GM21367 (cell line): ENCODE data around the gene SENP1.
"Not testable (repeated sequence)": the region's sequence is repeated elsewhere in the genome, so short reads cannot be mapped to it uniquely, and the experiment has no call there.

Experiments used
- ATAC-seq: cut with Tn5 transposase; IDR thresholded peaks from one replicate; pipeline ENCODE4 v1.9.1; 2021; ENCODE audit not compliant: unreplicated experiment

SENP1 gene

DNA sequence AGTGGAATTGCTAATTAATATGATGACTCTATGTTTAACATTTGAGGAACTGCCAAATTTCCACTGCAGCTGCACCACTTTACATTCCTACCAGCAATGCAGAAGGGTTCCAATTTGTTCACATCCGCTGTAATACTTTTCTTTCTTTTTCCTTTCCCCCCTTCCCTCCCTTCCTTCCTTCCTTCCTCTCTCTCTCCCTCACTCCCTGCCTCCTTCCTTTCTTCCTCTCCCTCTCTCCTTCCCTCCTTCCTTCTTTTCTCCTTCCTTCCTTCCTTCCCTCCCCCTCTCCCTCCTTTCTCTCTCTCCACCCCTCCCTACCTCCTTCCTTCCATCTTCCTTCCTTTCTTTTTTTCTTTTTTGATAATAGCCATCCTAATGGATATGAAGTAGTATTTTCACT, 10.1 kb upstream of the SENP1 start:
- ATAC-seq = no peak

DNA sequence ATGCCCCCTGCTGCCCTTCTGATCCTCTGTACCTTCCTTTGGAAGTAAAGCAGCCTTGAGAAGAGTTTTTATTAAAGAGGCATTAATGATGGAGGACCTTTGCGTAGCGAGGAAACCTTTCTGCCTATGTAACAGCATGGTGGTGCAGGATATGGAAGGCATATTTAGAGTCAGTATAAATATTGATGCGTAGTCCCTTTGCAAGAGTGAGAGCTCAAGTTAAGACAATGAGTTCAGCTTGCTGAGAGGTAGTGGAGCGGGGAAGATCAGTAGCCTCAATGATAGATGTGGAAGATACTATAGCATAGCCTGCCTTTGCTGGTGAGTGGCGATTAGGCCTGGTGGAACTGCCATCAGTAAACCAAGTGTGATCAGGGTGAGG, 5.4 kb upstream of the SENP1 start:
- ATAC-seq = not testable (repeated sequence)

DNA sequence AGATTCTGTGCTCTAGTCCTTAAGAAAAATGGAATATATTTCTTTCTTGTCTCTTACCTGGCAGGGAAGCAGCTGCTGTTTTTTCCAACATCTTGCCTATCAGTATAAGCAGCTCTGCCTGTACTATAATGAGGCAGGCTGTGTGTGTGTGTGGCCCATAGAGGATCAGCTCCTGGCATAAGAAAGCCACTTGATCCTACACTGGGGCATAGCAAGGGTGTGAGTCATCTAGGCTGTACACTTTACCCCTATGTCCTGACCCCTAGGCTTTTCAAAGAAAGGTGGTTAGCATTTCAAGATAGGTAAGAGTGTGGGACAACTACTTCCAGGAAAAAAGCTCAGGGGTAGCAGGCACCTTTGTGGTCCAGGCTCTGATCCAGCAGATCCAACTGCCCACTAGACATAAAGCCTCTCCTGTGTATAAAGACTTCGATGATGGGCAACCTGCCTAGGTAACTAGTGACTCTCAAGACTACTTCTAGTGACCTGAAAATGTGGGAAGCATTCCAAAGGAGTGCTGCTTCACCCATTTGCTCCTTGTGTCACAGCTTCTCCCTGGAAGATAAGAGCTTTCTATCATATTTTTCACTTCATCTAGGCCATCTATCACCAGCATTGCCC, 4.9 kb upstream of the SENP1 start:
- no peak for ATAC-seq

DNA sequence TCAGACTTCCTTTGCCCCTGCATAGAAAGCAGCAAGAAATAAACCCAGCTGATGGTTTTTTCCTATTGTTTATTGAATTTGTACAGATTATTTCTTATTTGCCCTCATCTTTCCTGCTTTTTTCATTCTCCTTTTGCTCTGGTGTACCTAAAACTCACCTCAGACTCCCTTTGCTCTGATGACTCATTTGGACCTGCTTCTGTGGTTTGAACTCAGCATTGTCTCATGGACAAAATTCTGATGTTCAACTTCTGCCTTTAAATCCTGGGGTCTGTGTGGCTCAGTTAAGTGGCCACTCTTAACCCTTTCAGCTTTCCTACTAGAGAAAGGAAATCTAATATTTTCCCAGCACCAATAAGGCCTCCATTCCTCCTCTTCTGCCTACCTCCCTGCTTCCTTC, 3.5 kb upstream of the SENP1 start:
- ATAC-seq = no peak

DNA sequence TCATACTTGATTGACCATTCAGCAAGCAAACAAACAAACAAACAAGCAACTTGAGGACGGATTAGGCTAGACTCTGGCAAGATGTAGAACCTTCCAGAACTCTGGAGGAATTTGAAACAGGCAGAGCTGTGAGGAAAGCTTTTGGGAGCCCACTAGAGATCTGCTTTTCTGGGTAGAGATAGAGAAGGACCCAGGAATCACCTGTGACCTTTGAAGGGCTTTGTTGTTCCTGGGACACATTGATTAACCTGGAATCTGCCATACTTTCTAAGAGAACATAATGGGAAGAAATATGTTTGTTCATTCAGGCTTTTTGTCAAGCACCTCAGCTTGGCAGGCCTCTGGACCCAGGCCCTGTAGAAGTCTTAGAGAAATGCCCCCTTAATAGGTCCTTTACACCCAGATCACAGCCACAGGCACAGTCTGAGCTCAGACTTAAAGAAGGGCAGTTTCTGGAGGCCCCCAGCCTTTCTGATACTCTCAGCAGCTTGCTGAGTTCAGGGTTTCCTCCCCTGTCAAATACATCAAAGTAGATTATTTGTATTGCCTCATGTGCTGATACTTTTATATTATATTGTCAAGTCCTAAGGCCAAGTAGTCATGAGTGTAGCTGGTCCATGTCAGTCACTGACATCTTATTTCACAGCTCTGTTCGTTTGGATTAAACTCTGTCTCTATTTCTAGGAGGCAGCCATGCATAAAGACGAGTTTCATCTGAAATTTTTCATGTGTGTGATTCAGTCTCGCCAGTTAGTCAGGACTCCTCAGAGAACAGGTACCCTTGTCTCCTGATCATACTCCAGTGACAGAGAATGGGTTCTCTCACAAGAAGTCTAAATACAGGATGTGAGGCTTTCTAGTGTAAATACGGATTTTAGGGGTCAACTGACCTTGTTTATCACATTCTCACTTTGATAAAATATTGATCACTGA, 1.1 kb upstream of the SENP1 start:
- ATAC-seq = peak; percentile 3

DNA sequence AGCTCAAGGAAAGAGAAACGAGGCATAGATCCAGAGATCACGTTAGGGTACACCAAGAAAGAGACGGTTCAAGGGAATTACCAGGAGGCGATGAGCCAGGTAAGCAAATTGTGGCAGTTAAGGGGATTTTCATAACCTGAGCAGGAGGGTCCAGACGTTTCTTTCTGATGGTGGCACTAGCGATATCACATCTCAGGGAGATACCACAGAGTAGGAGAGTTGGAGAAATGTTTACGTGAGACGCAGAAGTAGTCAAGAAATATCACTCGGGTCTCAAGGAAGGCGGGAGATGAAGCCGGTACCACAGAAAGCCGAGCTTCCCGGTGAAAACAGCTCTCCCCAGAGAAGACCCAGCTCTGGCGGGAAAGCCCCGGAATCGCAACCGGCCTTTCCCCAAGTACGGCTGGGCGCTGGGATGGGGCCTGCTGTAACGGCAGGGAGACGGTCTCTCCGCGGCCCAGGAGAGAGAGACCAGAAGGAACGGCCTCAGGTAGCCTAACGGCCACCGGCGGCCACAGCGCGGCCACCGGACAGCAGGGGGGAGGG, 485 bp downstream of the SENP1 start:
- ATAC-seq = peak; percentile 16

DNA sequence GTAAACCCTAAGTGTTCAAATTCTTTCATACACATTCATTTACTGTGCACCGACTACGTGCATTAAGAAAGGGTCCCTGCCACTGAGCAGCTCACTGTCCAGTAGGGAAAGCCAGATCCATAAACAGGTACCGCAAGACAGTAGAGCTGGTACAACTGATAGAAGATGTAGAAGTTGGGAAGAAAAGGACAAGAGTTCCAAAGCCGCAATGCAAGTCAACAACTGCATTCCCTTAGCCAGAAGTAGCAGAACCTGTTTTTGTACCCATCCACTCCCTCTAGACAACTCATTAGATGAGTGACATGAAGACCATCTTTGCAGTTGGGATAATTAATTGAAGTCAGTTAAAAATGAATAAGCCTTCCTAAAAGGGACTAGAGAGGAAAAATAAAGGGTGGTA, 1.3 kb downstream of the SENP1 start:
- ATAC-seq = no peak

DNA sequence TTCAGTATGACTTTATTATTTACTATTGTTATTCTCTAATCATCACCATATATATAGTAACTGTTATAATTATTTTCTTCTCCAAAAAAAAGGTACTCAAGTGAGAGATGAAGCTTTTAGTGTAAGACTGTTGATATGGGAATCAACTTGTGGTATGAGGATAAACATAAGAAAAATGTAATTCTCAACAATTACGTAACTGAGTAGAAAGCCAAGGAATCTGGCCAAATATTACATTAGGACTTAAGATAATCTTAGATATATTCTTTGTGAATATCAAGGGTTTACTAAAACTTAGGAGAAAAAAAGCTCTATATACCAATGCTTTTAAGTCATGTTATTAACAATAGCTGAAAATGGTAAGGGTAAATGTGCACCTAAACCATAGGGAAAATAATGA, 13.3 kb downstream of the SENP1 start:
- ATAC-seq = no peak

DNA sequence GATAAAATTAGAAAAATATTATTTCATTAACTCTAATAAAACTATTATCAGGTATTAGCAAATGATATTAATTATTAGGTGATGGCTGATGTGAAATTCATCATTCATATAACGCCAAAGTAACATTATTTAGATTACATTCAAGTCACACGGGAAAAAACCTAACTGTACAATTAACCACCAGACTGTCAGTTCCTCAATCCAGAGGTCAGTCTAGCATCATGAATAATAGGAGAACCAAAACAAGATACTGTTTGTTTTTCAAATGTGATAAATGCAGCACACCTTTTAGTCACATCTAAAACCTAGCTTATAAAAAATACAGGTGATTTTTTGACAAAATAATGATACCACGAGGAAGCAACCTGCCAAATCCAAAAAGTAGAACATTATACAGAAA, 19.6 kb downstream of the SENP1 start:
- ATAC-seq = no peak

DNA sequence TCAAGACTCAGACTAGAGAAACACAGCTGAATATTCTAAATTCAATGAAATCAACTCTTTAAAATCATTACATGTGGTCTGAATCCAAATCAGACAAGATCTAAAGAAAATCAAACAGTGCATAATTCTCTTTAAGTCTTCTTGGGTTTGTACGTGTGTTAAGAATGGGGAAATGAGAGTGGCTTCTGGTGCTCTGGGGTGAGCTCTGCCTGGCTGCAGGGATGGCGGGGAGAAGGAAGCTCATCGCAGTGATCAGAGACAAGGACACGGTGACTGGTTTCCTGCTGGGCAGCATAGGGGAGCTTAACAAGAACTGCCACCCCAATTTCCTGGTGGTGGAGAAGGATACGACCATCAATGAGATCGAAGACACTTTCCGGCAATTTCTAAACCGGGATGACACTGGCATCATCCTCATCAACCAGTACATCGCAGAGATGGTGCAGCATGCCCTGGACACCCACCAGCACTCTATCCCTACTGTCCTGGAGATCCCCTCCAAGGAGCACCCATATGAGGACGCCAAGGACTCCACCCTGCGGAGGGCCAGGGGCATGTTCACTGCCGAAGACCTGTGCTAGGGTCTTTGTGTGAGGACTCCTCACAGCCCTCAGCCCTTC, 20.9 kb downstream of the SENP1 start:
- ATAC-seq = no peak

DNA sequence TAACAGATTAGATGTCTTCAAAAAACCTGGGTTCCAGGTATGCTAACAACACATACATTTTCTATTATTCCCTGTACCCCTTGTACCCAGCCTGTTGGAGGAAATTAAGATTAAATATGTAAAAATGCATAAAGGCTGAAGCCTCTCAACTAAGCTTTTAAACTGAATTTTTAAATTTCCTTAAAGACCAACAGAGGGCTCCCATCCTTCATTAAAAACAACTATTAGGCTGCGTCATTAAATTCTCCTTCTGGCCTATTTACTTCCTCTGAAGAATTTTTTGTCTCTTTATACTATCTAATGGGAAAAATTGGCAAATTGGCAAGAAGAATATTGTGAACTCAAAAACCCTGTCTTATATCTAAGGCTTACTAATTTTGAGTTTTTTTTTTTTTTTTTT, 21.8 kb downstream of the SENP1 start:
- no peak for ATAC-seq

DNA sequence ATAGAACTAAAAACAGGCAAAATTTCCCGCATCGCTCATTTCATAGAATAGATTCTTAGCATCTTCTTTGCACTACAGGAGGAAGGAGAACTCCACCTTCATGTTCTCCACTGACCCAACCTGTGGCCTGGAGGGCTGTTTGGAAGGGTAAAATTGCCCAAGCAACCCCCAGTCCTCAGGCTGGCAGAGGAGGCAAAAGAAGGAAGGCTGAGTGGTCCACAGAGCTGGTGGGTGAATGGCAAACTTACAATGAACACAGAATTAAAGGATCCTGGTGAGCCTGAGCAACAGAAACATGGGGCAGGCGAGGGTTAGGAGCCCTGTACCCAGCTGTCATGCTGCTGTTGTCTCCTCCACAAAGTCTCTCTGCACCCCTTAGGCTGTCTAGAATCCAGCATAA, 25.1 kb downstream of the SENP1 start:
- ATAC-seq = no peak

DNA sequence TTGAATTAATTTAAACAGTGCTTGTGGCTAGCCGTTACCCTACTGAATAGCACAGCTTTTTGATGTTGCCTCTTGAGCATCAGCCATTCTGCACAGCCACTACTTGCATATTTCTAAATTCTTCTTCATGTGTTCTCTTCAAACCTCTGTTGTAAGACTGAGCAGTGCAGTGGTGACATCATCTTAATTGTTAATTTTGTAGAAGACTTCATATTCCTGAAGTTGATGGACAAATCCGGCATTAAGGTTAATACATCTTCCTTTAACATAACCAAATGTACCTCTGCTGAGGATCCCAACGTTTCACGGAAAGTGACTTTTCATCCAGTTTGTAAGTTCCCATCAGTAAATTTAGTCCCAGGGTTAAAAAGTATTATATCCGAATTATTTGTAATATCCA, 25.6 kb downstream of the SENP1 start:
- no peak for ATAC-seq

DNA sequence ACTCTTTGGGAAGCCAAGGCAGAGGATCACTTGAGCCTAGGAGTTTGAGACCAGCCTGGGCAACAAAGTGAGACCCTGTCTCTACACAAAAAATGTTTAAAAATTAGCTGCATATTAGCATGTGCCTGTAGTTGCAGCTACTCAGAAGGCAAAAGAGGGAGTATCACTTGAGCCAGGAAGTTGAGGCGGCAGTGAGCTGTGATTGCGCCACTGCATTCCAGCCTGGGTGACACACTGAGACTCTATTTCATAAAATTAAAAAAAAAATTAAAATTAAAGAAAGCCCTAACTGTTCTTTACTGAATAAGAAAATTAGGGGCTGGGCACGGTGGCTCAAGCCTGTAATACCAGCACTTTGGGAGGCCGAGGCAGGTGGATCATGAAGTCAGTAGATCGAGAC, 27.0 kb downstream of the SENP1 start:
- no peak for ATAC-seq

DNA sequence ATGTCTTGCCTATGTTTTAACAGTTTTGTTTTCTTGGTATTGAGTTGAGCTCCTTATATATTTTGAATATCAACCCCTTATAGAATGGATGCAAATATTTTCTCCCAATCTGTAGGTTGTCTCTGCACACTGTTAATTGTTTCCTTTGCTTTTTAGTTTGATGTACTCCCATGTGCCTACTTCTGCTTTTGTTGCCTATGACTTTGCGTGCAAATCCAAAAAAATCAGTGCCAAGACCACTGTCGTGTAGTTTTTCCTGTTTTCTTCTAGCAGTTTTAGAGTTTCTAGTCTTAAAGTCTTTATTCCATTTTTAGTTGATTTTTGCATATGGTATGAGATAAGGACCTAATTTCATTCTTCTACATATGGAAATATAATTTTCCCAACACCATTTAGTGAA, 28.8 kb downstream of the SENP1 start:
- ATAC-seq = no peak

DNA sequence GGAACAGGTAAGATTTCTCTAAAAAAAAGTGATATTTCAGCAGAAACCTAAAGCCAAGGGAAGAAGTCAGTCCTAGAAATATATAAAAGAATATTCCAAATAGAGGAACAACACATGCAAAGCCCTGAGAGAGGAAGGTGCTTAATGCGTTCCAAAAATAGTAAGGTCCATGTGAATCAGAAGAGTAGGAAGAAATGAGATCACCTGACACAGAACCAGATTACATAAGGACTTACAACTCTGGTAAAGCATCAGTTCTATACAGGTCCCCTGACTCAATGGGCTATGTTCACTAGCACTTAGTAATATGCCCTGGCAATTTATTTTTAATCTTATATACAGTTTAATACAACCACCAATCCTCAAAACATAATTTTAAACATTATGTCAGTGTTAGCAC, 30.0 kb downstream of the SENP1 start:
- no peak for ATAC-seq

DNA sequence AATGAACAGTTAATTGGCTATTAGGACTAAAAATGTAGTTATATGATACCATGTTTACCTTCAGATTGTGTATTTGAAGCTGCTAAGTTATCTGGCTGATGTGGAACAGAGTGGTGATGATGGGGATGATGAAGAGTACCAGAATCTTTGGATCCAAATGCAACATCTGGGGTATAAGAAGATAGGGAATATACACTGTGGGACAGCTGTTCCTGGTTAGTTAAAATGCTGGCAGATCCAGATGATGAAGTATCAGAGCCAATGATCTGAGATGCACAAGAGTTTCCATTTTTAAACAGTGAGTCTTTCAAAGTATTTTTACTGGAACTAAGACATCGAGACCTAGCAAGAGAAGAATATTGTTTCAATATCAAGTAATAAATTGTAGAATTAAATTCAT, 31.6 kb downstream of the SENP1 start:
- ATAC-seq = no peak

DNA sequence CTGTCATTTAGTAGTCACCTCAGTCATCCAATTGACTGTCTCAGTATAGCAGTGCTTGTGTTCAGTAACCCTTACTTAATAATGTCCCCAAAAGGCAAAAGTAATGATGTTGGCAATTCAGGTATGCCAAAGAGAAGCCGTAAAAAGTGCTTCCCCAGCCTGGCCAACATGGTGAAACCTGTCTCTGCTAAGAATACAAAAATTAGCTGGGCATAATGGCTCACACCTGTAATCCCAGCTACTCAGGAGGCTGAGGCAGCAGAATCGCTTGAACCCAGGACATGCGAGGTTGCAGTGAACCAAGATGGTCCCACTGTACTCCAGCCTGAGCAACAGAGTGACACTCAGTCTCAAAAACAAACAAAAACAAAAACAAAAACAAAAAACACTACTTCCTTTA, 33.6 kb downstream of the SENP1 start:
- ATAC-seq = no peak

DNA sequence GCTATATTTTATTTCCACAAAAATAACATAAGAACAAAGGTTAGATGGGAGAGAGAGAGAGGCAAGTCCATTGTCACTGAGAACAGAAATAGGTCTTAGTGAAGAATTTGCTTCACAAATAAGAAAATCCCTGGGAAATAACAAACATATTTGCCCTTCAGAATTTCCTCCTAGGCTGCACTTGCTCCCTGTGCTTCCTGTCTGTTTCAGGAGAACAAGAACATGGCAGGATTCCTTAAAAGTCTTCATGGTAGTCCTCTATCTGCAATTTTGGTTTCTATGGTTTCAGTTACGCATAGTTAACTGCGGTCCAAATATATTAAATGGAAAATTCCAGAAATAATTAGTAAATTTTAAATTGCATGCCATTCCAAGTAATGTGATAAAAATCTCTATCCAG, 34.1 kb downstream of the SENP1 start:
- no peak for ATAC-seq

DNA sequence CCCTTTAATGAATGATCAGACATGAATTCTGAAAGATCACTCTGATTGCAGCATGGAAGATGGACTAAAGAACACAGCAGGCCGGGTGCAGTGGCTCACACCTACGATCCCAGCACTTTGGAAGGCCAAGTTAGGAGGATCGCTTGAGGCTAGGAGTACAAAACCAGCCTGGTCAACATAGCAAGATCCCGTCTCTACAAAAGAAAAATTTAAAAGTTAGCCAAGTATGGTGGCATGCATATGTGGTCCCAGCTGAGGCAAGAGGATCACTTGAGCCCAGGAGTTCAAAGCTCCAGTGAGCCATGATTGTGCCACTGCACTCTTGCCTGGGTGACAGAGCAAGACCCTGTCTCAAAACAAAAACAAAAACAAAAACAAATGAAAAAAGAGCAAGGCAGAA, 35.1 kb downstream of the SENP1 start:
- ATAC-seq = no peak

DNA sequence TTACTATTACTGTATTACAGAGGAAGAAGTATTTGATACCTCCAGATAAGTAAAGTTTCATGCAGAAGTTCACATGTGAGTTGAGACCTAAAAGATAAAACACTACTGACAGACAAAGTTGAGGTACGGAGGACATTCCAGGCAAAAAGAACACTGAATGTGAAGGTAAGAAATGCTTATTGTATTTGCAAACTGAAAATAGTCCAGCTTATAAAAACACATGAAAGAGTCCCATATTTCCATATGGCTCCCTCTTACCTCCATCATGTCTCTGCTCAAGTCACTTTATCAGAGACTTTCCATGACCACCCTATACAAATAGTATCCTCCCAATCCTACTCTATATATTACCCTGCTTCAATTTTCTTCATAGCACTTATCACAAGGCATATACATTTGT, 35.8 kb downstream of the SENP1 start:
- no peak for ATAC-seq

DNA sequence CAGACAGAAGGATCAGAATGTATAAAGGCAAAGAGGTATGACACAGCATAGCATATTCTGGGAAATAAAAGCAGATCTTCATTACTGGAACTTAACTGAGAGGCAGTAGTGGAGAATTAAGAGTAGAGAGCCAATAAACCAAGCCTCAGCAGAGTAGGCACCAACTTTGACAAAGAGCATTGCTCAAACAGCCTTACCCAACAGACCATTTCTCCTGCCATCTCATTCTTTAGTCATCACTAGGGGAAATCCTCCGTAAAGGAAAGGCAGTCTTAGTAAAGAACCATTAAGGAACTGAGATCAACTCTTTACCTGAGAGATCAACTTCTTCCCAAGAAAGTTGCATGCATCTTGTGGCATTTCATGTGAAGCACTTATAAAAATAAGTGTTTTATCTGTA, 36.6 kb downstream of the SENP1 start:
- ATAC-seq = no peak
